ENCODE data around the gene ID4. TPM values are rescaled to one million over a fixed set of nuclear protein-coding genes. Genes with fewer than 3 reads are reported as not detected.

The ID4 gene
- total and polyA plus RNA-seq, 2 of the 8 experiments (the other 6 are each of a cell fraction or from before 2014, with no cell fraction given), result 2.0 to 8.3 TPM

DNA sequence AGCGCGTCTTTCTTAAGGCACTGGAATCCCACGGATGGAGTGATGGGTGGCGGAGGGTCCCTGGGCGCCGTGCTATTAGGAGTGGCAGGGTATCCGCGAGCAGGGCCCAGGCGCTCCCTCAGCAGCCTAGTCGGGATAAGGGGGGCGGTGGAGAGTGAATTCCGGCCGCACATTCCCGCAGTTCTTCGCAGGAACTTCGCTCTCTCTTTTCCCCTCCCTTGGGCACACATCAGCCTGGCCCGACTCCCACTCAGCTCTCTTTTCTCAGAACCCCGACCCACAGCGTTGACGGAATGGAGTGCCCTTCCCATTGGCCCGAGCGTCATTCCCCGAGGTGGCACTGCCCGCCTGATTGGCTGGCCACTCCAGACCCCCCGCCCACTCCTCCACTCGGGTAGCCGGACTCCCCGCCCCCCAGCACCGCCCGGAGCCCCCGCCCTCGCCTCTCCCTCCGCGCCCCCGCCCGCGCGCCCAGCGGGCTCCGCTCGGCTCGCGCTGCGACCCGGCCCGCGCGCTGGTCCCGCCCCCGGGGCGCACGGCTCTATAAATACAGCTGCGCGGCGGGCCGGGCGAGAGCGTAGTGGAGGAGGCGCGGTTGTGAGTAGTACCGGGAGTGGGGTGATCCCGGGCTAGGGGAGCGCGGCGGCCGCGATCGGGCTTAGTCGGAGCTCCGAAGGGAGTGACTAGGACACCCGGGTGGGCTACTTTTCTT is at the start of gene ID4 (continued):
- TF ChIP-seq, protein P1, sequence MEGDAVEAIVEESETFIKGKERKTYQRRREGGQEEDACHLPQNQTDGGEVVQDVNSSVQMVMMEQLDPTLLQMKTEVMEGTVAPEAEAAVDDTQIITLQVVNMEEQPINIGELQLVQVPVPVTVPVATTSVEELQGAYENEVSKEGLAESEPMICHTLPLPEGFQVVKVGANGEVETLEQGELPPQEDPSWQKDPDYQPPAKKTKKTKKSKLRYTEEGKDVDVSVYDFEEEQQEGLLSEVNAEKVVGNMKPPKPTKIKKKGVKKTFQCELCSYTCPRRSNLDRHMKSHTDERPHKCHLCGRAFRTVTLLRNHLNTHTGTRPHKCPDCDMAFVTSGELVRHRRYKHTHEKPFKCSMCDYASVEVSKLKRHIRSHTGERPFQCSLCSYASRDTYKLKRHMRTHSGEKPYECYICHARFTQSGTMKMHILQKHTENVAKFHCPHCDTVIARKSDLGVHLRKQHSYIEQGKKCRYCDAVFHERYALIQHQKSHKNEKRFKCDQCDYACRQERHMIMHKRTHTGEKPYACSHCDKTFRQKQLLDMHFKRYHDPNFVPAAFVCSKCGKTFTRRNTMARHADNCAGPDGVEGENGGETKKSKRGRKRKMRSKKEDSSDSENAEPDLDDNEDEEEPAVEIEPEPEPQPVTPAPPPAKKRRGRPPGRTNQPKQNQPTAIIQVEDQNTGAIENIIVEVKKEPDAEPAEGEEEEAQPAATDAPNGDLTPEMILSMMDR (IDR thresholded peaks at IDR 0.05; ENCODE audit: control extremely low read depth in 1 of 3, insufficient read depth in 1 of 3, low read depth in 1 of 3, low read length in 3 of 3), result no peak
- no peak for TF ChIP-seq GABPA (IDR thresholded peaks at IDR 0.05; ENCODE audit: borderline replicate concordance, insufficient read depth, low read length)
- TF ChIP-seq, protein P2, sequence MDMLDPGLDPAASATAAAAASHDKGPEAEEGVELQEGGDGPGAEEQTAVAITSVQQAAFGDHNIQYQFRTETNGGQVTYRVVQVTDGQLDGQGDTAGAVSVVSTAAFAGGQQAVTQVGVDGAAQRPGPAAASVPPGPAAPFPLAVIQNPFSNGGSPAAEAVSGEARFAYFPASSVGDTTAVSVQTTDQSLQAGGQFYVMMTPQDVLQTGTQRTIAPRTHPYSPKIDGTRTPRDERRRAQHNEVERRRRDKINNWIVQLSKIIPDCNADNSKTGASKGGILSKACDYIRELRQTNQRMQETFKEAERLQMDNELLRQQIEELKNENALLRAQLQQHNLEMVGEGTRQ (IDR thresholded peaks at IDR 0.05; ENCODE audit: low read length), result no peak
- TF ChIP-seq KDM1A (IDR thresholded peaks at IDR 0.05; ENCODE audit: borderline replicate concordance, low read length), result no peak
- 0 out of 2 replicates have a peak, but pooled peaks have one; percentile 6 for TF ChIP-seq CHD2 (IDR thresholded peaks at IDR 0.05; ENCODE audit: low read length)
- TF ChIP-seq SIX5 (IDR thresholded peaks at IDR 0.05; ENCODE audit: low read depth, low read length), result no peak
- no peak for TF ChIP-seq CBX5 (IDR thresholded peaks at IDR 0.05; ENCODE audit: low read depth, low read length)
- no peak for TF ChIP-seq SAP30 (IDR thresholded peaks at IDR 0.05; ENCODE audit: insufficient read depth, insufficient replicate concordance, low read length)
- TF ChIP-seq, protein P3, sequence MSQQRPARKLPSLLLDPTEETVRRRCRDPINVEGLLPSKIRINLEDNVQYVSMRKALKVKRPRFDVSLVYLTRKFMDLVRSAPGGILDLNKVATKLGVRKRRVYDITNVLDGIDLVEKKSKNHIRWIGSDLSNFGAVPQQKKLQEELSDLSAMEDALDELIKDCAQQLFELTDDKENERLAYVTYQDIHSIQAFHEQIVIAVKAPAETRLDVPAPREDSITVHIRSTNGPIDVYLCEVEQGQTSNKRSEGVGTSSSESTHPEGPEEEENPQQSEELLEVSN (IDR thresholded peaks at IDR 0.05), result no peak
- TF ChIP-seq PHF8 (conservative IDR thresholded peaks at IDR 0.05; ENCODE audit: low read depth, low read length), result peak; percentile 76; the same call in 1 of the 2 replicates
- TF ChIP-seq SUZ12 (IDR thresholded peaks at IDR 0.05; ENCODE audit: low read length), result no peak; the same call in 1 of the 2 replicates
- peak; percentile 92 for TF ChIP-seq TAF1 (IDR thresholded peaks at IDR 0.05; ENCODE audit: low read depth, low read length)
- TF ChIP-seq RXRA (IDR thresholded peaks at IDR 0.05; ENCODE audit: insufficient read depth, low read depth, low read length), result no peak
- TF ChIP-seq ASH2L (IDR thresholded peaks at IDR 0.05; ENCODE audit: low read length), result peak; percentile 28
- TF ChIP-seq HDAC6 (IDR thresholded peaks at IDR 0.05; ENCODE audit: low read depth, low read length), result no peak
- peak; percentile 94 for TF ChIP-seq GTF2F1 (IDR thresholded peaks at IDR 0.05; ENCODE audit: borderline replicate concordance, low read depth, low read length)
- TF ChIP-seq YY1 (IDR thresholded peaks at IDR 0.05; ENCODE audit: low read depth, low read length), result 0 out of 2 replicates have a peak, but pooled peaks have one; percentile 30
- TF ChIP-seq BCL11A (IDR thresholded peaks at IDR 0.05; ENCODE audit: low read depth in 2 of 2, low read length in 2 of 2), result no peak
- peak; percentile 85 for TF ChIP-seq TEAD4 (IDR thresholded peaks at IDR 0.05; ENCODE audit: low read depth, low read length)
- TF ChIP-seq POU5F1 (IDR thresholded peaks at IDR 0.05; ENCODE audit: low read depth, low read length), result no peak

Measured in H1 (cell line).